Prostate gland (tissue), 2 donors: ENCODE measurements around the gene PLEKHM3.

Source experiments
- CTCF ChIP-seq, 4 experiments: fragments of 200-600 bp in 2 of 4; fragments of 450-650 bp in 2 of 4; sonication (generic) in 2 of 4; IDR thresholded peaks; 1 replicate in 3 of 4; 2 replicates in 1 of 4; pipeline ENCODE4 v1.5.1; 2016 to 2019; ENCODE audit warnings: antibody characterized with exemption in 4 of 4, mild to moderate bottlenecking in 2 of 4, moderate library complexity in 2 of 4
- POLR2A ChIP-seq: fragments of 450-650 bp; IDR thresholded peaks from one replicate; pipeline ENCODE4 v1.6.1; 2016; ENCODE audit warnings: antibody characterized with exemption, mild to moderate bottlenecking
- POLR2AphosphoS5 ChIP-seq: sonication (generic); formaldehyde crosslinking; IDR thresholded peaks from one replicate; pipeline ENCODE4 v1.6.1; 2017; ENCODE audit warnings: antibody characterized with exemption

- TF ChIP-seq POLR2AphosphoS5: no peak
- no peak for TF ChIP-seq CTCF (IDR thresholded peaks at IDR 0.05)
- no peak for TF ChIP-seq POLR2A
Measured at GRCh38 chr2:208037564-208038487, 12.5 kb upstream of the PLEKHM3 start.
